GM10248 (cell line): ENCODE measurements around the gene RFXANK.
A peak's percentile ranks its signal among the peaks of the same experiment; 100 is the strongest.
"Not testable (repeated sequence)": the region's sequence is repeated elsewhere in the genome, so short reads cannot be mapped to it uniquely, and the experiment has no call there.

ENCODE experiments used
- CTCF ChIA-PET: fragments of 300-600 bp; sonication (Branson Sonifier 250); formaldehyde crosslinking; extraction: SDS; loops from one replicate; lab custom pipeline; 2021; ENCODE audit warnings: antibody characterized with exemption; lab: Yijun Ruan, JAX
- POLR2A ChIA-PET: fragments of 350-650 bp; sonication (Branson Sonifier 250); formaldehyde crosslinking; extraction: SDS; loops from one replicate; lab custom pipeline; 2020; ENCODE audit warnings: antibody characterized with exemption; lab: Yijun Ruan, JAX
- DNase-seq: peaks from one replicate; pipeline ENCODE4 v3.0.0; 2012; ENCODE audit errors: extremely low spot score
- TF ChIP-seq, protein P1 (sequence below): IDR thresholded peaks from 2 replicates; pipeline ENCODE4 v1.5.1; 2012; ENCODE audit warnings: mild to moderate bottlenecking, low read depth; ENCODE audit errors: extremely low read depth, missing control alignments, control extremely low read depth

RFXANK gene

DNA sequence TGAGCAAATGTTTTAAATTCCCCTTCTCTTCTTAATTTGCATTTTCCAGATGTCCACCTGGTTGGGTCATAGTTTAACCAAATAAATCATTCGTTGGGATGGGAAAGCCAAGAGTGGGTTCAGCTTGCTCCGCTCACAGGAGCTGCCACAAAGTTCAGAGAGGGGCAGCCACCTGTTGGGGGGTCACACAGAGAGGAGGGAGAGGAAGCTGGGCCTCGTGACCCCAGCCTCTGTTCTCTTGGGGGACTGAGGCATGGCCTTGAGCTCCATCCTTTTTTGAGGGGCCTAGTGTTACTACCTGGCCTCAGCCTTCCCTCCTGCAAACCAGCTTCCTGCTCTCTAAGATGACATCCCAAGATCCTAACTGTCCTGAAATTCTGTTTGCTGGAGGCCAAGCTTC lies 24.4 kb upstream of the RFXANK start:
- CTCF ChIA-PET, result interaction anchor here (1.3 to 14.0 kb wide), 3 partner anchors 9 to 22 kb away, joined by 5 to 302 read pairs (median 27); no protein-coding TSS in a partner anchor

DNA sequence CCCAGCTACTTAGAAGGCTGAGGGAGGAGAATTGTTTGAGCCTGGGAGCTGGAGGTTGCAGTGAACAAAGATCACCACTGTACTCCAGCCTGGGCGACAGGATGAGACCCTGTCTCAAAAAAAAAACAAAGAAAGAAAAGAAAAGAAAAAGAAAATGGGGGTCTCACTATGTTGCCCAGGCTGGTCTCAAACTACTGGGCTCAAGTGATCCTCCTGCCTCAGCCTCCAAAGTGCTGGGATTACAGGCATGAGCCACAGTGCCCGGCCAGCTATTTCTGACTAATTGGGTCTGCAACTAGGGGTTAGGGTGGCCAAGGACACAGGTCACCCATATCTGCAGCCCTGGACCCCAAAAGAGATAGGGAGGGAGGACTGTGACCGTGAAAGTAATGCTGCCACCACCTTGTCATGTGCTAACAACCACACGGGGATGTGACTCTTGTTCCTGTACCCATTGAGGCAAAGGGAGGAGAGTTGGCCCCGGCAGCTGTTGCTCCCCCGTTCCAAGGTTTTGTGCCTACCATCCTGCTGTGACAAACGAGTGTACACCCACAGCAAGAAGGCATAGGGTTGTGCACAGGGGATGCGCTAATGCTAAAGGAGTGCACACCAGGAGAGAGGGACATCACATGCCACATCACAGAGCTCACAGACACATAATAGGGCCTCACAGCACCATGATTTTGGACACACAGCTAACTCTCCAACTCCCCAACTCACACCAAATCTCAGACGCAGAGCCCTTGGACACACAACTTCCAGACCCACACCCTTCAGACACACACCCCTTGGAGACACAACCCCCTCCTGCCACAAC lies 22.6 kb upstream of the RFXANK start:
- DNase-seq, result no peak
- POLR2A ChIA-PET, result interaction anchor here (0.5 to 1.0 kb wide), 4 partner anchors 9 to 88 kb away, joined by 3 to 7 read pairs (median 4); no protein-coding TSS in a partner anchor
- TF ChIP-seq, protein P1, sequence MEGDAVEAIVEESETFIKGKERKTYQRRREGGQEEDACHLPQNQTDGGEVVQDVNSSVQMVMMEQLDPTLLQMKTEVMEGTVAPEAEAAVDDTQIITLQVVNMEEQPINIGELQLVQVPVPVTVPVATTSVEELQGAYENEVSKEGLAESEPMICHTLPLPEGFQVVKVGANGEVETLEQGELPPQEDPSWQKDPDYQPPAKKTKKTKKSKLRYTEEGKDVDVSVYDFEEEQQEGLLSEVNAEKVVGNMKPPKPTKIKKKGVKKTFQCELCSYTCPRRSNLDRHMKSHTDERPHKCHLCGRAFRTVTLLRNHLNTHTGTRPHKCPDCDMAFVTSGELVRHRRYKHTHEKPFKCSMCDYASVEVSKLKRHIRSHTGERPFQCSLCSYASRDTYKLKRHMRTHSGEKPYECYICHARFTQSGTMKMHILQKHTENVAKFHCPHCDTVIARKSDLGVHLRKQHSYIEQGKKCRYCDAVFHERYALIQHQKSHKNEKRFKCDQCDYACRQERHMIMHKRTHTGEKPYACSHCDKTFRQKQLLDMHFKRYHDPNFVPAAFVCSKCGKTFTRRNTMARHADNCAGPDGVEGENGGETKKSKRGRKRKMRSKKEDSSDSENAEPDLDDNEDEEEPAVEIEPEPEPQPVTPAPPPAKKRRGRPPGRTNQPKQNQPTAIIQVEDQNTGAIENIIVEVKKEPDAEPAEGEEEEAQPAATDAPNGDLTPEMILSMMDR, result no peak
- CTCF ChIA-PET, result interaction anchor here (0.9 to 14.0 kb wide), 5 partner anchors 11 to 24 kb away, joined by 3 to 302 read pairs (median 3); partner anchors contain the start of genes BORCS8 and RFXANK

More for the DNA sequence above, 24.4 kb upstream of the RFXANK start:
- TF ChIP-seq, protein P1, result no peak
- no peak for DNase-seq
- POLR2A ChIA-PET, result no interaction called here

DNA sequence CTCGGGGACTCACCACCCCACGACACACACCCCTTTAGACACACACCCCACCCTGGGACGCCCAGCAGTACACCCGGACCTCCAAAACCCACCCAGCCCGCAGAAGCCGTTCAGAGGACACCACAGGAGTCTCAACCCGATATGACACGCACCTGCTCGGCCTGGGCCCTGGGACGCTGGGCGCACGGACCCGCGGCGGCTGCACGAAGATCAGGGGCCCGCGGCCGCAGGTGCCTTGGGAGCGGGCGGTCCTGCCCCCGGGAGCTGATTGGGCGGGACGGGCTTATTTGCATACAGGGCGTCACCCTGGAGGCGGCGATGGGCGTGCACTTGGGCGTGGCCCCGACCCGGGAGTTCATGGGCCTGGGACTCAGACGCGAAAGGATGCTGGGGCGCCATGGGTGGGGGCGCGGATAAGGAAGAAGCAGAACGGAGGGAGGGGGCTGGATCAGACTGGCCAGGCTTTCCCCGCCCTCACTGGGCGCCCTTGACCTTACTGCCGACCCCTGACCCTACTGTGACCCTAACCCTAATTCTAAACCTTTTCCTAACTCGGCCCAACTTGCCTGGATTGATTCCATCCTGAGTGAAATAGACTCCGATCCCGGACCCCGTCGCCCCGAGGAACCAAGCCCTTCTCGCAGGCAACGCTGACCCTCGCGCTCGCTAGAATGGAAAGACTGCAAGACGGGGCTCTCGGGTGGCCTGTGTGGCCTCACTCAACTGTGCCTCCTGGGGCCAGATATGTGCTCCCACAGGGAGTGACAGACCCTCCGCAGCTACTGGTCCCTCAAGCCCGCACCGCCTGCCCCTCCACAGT lies 21.8 kb upstream of the RFXANK start, which contains the start of gene MEF2B:
MEF2B (minus strand) TSS at position 211 of the 820 bp plus-strand sequence. CDS start 19,528 bp downstream, outside the sequence.
- DNase-seq, result peak; percentile 96
- ChIA-PET POLR2A (interaction anchor here (0.5 to 1.0 kb wide), 3 partner anchors 10 to 25 kb away, joined by 3 to 5 read pairs (median 4); no protein-coding TSS in a partner anchor), CTCF (interaction anchor here (0.9 to 14.0 kb wide), 5 partner anchors 12 to 25 kb away, joined by 3 to 302 read pairs (median 3); partner anchors contain the start of genes BORCS8 and RFXANK)
- TF ChIP-seq, protein P1, result no peak

DNA sequence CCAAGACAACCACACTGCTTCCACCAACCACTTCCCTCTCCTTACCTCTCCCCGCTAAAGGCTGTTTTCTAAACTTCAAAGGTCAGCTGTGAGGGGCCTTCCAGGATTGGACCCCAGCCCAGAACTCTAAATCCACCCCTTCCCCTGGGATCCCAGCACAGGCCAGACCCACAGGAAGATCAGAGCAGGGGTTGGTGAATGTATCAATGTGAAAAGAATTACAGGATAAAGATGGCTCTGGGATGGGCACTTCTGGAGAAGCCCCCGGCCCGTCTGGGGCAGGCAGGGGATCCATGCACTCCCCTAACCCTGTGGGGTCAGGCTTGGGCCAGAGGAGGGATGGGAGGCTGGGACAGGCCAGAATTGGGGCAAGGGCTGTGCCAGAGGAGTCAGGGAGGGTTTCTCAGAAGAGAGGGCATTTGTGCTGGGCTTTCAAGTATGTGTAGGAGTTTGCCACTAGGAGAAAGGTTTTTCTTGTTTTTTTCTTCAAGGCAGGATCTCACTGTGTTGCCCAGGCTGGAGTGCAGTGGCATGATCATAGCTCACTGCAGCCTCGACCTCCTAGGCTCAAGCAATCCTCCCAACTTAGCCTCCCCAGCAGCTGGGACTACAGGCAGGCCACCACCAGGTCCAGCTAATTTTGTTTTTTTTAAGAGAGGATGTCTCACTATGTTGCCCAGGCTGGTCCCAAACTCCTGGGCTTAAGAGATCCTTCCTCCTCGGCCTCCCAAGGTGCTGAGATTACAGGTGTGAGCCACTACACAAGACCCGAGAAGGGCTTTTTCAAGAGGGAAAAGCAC lies 21.0 kb upstream of the RFXANK start:
- ChIA-PET CTCF (interaction anchor here (14.0 kb wide), 1 partner anchor 26 kb away, joined by 302 read pairs; no protein-coding TSS in a partner anchor), POLR2A (no interaction called here)
- TF ChIP-seq, protein P1, result no peak
- DNase-seq, result no peak

DNA sequence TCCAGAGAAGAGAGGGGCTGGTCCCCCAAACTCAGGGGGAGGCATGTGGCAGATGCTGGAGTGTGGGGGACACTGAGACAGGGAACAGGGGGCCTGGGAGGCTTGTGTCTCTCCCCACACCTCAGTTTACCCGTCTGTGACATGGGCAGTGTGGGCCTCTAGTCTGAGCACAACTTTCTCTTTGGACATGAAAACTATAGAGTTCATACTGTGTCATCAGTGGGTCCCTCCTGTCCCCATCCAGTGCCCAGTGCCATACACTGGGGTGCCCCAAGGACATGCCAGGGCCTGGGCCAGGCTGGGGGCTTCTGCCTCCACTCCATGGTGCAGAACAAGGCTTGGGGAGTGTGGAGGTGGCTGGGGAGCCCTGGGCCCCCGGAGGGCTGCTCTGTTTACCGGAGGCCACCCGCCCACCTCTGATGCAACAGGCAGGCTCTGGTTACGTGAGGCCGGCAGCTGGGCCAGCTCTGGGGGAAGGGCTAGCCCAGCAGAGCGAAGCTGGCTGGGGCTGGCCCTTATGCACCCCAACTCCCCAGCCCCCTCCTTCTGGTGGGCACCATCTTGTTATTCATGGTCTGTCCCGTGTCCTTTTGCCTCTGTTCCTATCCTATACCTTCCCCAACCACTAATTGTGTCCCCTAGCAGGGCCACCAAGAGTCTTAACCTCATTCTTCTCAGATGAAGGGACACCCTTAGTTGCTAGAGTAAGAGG lies 20.1 kb upstream of the RFXANK start:
- ChIA-PET POLR2A (no interaction called here), CTCF (interaction anchor here (1.4 to 14.0 kb wide), 3 partner anchors 15 to 26 kb away, joined by 4 to 302 read pairs (median 6); no protein-coding TSS in a partner anchor)
- peak; percentile 81 for DNase-seq
- TF ChIP-seq, protein P1, result no peak

DNA sequence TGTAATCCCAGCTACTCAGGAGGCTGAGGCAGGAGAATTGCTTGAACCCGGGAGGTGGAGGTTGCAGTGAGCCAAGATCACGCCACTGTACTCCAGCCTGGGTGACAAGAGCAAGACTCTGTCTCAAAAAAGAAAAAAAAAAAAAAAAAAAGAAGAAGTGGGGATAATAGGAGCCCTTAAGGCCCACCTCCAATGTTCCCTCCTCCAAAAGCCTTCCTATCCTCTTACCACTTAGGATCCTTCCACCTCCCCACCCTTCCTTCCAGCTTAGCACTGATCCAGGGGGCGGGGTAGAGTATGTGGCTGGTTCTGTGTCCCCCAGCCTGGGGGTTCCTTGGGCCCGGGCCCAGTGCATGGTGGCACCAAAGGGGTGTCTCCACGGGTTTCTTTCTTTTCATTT lies 18.8 kb upstream of the RFXANK start:
- DNase-seq, result not testable (repeated sequence)
- ChIA-PET POLR2A (interaction anchor here (0.7 kb wide), 1 partner anchor 12 kb away, joined by 4 read pairs; no protein-coding TSS in a partner anchor), CTCF (interaction anchor here (1.4 to 14.0 kb wide), 4 partner anchors 10 to 28 kb away, joined by 4 to 302 read pairs (median 7); no protein-coding TSS in a partner anchor)
